HAP-1 (cell line): ENCODE results near the gene ATP2B2.

Source experiments
- DNase-seq, 2 experiments: peaks; one replicate each; pipeline ENCODE4 v3.0.0-alpha.2; 2016 to 2020; ENCODE audit warnings: low spot score in 2 of 2
- H3K27me3 ChIP-seq: fragments of 250-450 bp; sonication (Bioruptor Pico); 2 replicates; pipeline ENCODE4 v1.5.1; 2020; ENCODE audit warnings: low read depth, mild to moderate bottlenecking, moderate library complexity
- H3K36me3 ChIP-seq: fragments of 250-450 bp; sonication (Bioruptor Pico); replicated peaks from 2 replicates; pipeline ENCODE4 v1.5.1; 2020; ENCODE audit warnings: mild to moderate bottlenecking
- H3K4me1 ChIP-seq: fragments of 250-450 bp; sonication (Bioruptor Pico); 2 replicates; pipeline ENCODE4 v1.5.1; 2020; ENCODE audit warnings: mild to moderate bottlenecking
- H3K4me3 ChIP-seq: fragments of 250-450 bp; sonication (Bioruptor Pico); 2 replicates; pipeline ENCODE4 v1.5.1; 2020; ENCODE audit warnings: mild to moderate bottlenecking, moderate library complexity
- H3K9me3 ChIP-seq: fragments of 250-450 bp; sonication (Bioruptor Pico); 2 replicates; pipeline ENCODE4 v1.5.1; 2020; ENCODE audit warnings: mild to moderate bottlenecking, moderate library complexity
- in situ Hi-C: fragments of 300-500 bp; cut with MboI; formaldehyde crosslinking; loops from 3 replicates; pipeline ENCODE4 v1.14.3; 2020; ENCODE audit warnings: low sequenced_read_pairs, inconsistent platforms, mixed read lengths

Gene ATP2B2

GRCh38 chr3:10338164-10338470 lies 167.3 kb downstream of the ATP2B2 start:
- in situ Hi-C loops, result no loop called here
- H3K4me1 ChIP-seq, result no peaks in the 10 kb centered on the region

GRCh38 chr3:10337323-10338163 lies 167.8 kb downstream of the ATP2B2 start:
- Histone ChIP-seq H3K9me3 (no peaks in the 10 kb centered on the region), H3K36me3 (no peaks in the 10 kb centered on the region), H3K4me3 (no peak overlapping the region), H3K27me3 (peaks cover 18% of the 10 kb centered on the region), H3K4me1 (no peaks in the 10 kb centered on the region)
- in situ Hi-C loops, result no loop called here
- DNase-seq, result no peak

More at GRCh38 chr3:10338164-10338470, 167.3 kb downstream of the ATP2B2 start:
- H3K4me3 ChIP-seq, result no peak overlapping the region
- H3K27me3 ChIP-seq, result peaks cover 18% of the 10 kb centered on the region
- H3K9me3 ChIP-seq, result no peaks in the 10 kb centered on the region
- DNase-seq, result no peak
- H3K36me3 ChIP-seq, result no peaks in the 10 kb centered on the region

GRCh38 chr3:10336761-10337160 lies 168.6 kb downstream of the ATP2B2 start:
- no peak for DNase-seq
- Histone ChIP-seq H3K9me3 (no peaks in the 10 kb centered on the region), H3K27me3 (peaks cover 20% of the 10 kb centered on the region), H3K4me1 (no peaks in the 10 kb centered on the region), H3K36me3 (no peaks in the 10 kb centered on the region), H3K4me3 (no peak overlapping the region)
- in situ Hi-C loops, result no loop called here

GRCh38 chr3:10335871-10336622 lies 169.3 kb downstream of the ATP2B2 start:
- in situ Hi-C loops, result no loop called here
- H3K4me3 ChIP-seq, result no peak overlapping the region
- H3K27me3 ChIP-seq, result peaks cover 21% of the 10 kb centered on the region
- no peak for DNase-seq
- H3K9me3 ChIP-seq, result no peaks in the 10 kb centered on the region
- no peaks in the 10 kb centered on the region for H3K4me1 ChIP-seq
- H3K36me3 ChIP-seq, result no peaks in the 10 kb centered on the region

GRCh38 chr3:10335190-10335738 lies 170.1 kb downstream of the ATP2B2 start:
- Histone ChIP-seq H3K4me1 (no peaks in the 10 kb centered on the region), H3K9me3 (no peaks in the 10 kb centered on the region), H3K4me3 (no peak overlapping the region), H3K27me3 (peaks cover 21% of the 10 kb centered on the region), H3K36me3 (no peaks in the 10 kb centered on the region)
- DNase-seq, result no peak
- in situ Hi-C loops, result no loop called here

- Histone ChIP-seq H3K36me3 (no peaks in the 10 kb centered on the region), H3K4me3 (no peak overlapping the region), H3K9me3 (no peaks in the 10 kb centered on the region), H3K4me1 (no peaks in the 10 kb centered on the region), H3K27me3 (peaks cover 23% of the 10 kb centered on the region)
- no peak for DNase-seq
- in situ Hi-C loops, result no loop called here
These were observed 170.9 kb downstream of the ATP2B2 start for GRCh38 chr3:10334459-10334858.

- Histone ChIP-seq H3K27me3 (peaks cover 26% of the 10 kb centered on the region), H3K36me3 (no peaks in the 10 kb centered on the region), H3K4me3 (no peak overlapping the region), H3K9me3 (no peaks in the 10 kb centered on the region), H3K4me1 (no peaks in the 10 kb centered on the region)
- in situ Hi-C loops, result no loop called here
- no peak for DNase-seq
These were observed 171.3 kb downstream of the ATP2B2 start for GRCh38 chr3:10334042-10334441.

GRCh38 chr3:10333349-10333650 lies 172.1 kb downstream of the ATP2B2 start:
- no peaks in the 10 kb centered on the region for H3K9me3 ChIP-seq
- in situ Hi-C loops, result no loop called here
- peaks cover 33% of the 10 kb centered on the region for H3K27me3 ChIP-seq
- H3K36me3 ChIP-seq, result no peaks in the 10 kb centered on the region
- no peak overlapping the region for H3K4me3 ChIP-seq
- DNase-seq, result no peak
- H3K4me1 ChIP-seq, result no peaks in the 10 kb centered on the region

- DNase-seq, result no peak
- Histone ChIP-seq H3K9me3 (no peaks in the 10 kb centered on the region), H3K36me3 (no peaks in the 10 kb centered on the region), H3K4me3 (no peak overlapping the region), H3K27me3 (peaks cover 39% of the 10 kb centered on the region), H3K4me1 (no peaks in the 10 kb centered on the region)
- in situ Hi-C loops, result no loop called here
These were observed 172.7 kb downstream of the ATP2B2 start for GRCh38 chr3:10332481-10333348.

GRCh38 chr3:10331320-10331719 lies 174.1 kb downstream of the ATP2B2 start:
- Histone ChIP-seq H3K4me3 (no peak overlapping the region), H3K4me1 (no peaks in the 10 kb centered on the region), H3K27me3 (peaks cover 53% of the 10 kb centered on the region), H3K36me3 (no peaks in the 10 kb centered on the region), H3K9me3 (no peaks in the 10 kb centered on the region)
- DNase-seq, result no peak
- in situ Hi-C loops, result no loop called here

GRCh38 chr3:10330319-10330718 lies 175.1 kb downstream of the ATP2B2 start:
- in situ Hi-C loops, result no loop called here
- H3K27me3 ChIP-seq, result peaks cover 58% of the 10 kb centered on the region
- DNase-seq, result no peak
- H3K36me3 ChIP-seq, result no peaks in the 10 kb centered on the region
- no peaks in the 10 kb centered on the region for H3K9me3 ChIP-seq
- H3K4me3 ChIP-seq, result no peak overlapping the region
- H3K4me1 ChIP-seq, result no peaks in the 10 kb centered on the region

GRCh38 chr3:10329495-10330015 lies 175.8 kb downstream of the ATP2B2 start:
- Histone ChIP-seq H3K4me3 (no peak overlapping the region), H3K36me3 (no peaks in the 10 kb centered on the region), H3K4me1 (no peaks in the 10 kb centered on the region), H3K9me3 (no peaks in the 10 kb centered on the region), H3K27me3 (peaks cover 59% of the 10 kb centered on the region)
- in situ Hi-C loops, result no loop called here
- DNase-seq, result no peak

GRCh38 chr3:10328460-10329071 lies 176.8 kb downstream of the ATP2B2 start:
- no peaks in the 10 kb centered on the region for H3K9me3 ChIP-seq
- H3K4me1 ChIP-seq, result no peaks in the 10 kb centered on the region
- in situ Hi-C loops, result no loop called here
- no peaks in the 10 kb centered on the region for H3K36me3 ChIP-seq
- DNase-seq, result no peak
- H3K27me3 ChIP-seq, result peaks cover 59% of the 10 kb centered on the region
- H3K4me3 ChIP-seq, result no peak overlapping the region
